Activated CD8-positive, alpha-beta memory T cell treated with anti-CD3 and anti-CD28 coated beads for 36 hours (primary cell): Measurements from ENCODE around the gene ZNF512B. TPM values are rescaled to one million over a fixed set of nuclear protein-coding genes. Genes with fewer than 3 reads are reported as not detected.
"Not testable (repeated sequence)": the region's sequence is repeated elsewhere in the genome, so short reads cannot be mapped to it uniquely, and the experiment has no call there.

Source experiments
- CTCF ChIA-PET: fragments of 350-600 bp; sonication (Branson Sonifier 250); formaldehyde crosslinking; loops from one replicate; lab custom pipeline; 2021; ENCODE audit warnings: antibody characterized with exemption; lab: Charles Lee
- POLR2A ChIA-PET: fragments of 350-600 bp; sonication (Branson Sonifier 250); formaldehyde crosslinking; loops from one replicate; lab custom pipeline; 2021; ENCODE audit warnings: antibody characterized with exemption; lab: Charles Lee
- total RNA-seq, 2 experiments: library from RNA; stranded (reverse); gene quantifications; one replicate each; pipeline ENCODE4 v1.2.3, GENCODE V29; 2021

The ZNF512B gene
- total RNA-seq, 2 experiments from 2014 or later = 11.3 to 12.1 TPM

DNA sequence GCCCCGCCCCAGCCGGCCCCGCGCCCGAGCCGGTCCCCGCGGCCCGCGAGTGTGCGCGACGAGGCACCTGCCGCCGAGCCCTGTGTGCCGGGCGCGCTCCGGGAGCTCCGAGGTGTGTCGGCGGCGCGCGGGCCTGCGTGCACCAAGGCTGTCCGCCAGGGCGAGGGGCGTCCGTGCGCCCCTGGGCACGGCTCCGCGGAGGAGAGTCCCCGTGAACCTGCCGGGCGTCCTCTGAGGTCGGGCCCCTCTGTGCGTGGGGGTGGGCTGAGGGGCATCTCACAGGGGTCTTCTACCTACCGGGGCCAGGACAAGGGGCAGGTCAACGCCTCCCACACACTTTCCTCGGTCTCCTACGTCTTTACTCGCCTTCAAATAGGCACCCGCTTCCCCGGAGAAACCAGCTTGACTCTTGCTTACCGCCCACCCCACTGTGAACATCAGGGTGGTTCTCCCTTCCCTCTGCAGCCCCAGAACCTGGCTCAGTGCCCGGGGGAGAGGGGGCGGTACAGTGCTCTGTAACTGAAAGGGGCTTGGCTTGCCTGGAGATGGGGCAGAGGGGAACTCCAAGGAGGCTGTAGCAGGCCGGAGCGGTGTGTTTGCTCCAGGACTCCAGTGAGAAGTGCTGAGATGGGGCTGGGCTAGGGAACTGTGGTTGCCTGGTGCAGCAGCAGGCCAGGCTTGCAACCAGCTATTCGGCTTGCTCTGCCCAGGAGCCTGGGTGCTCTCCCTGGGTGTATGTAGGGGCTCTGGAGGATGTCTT, 10.0 kb upstream of the ZNF512B start, which contains the start of gene SAMD10:
Gene SAMD10, minus strand, starts transcription at position 86 of the 760 bp plus-strand sequence. CDS start 175 bp downstream, outside the sequence.
- POLR2A ChIA-PET = interaction anchor here (0.6 to 2.0 kb wide), 6 partner anchors 22 to 459 kb away, joined by 3 to 13 read pairs (median 5); partner anchors contain the start of genes DNAJC5, LKAAEAR1 and PPDPF

DNA sequence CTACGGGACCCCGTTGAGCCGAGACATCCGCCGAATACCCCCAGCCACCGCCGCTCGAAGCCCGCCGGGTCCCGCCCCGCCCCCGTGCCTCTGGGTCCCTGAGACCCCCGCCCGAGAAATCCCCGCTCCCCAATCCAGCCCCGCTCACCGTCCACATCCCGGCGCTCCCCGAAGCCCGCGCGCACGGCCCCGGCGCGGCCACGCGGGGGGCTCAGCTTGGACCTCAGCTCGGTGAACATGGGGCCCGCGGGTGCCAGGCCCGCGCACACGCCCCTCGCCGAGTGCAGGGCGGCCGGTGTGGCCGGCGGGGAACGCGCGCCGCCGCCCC, 9.5 kb upstream of the ZNF512B start:
- ChIA-PET POLR2A (interaction anchor here (2.0 kb wide), 1 partner anchor 60 kb away, joined by 13 read pairs; no protein-coding TSS in a partner anchor), CTCF (interaction anchor here (1.1 to 4.5 kb wide), 6 partner anchors 11 to 115 kb away, joined by 3 to 41 read pairs (median 4); partner anchors contain the start of genes C20orf204 and TPD52L2)

More for the DNA sequence above, 10.0 kb upstream of the ZNF512B start, which contains the start of gene SAMD10:
- CTCF ChIA-PET = interaction anchor here (0.6 to 4.5 kb wide), 17 partner anchors 12 to 451 kb away, joined by 3 to 41 read pairs (median 4); partner anchors contain the start of genes ARFRP1, C20orf204, LIME1 and RGS19

DNA sequence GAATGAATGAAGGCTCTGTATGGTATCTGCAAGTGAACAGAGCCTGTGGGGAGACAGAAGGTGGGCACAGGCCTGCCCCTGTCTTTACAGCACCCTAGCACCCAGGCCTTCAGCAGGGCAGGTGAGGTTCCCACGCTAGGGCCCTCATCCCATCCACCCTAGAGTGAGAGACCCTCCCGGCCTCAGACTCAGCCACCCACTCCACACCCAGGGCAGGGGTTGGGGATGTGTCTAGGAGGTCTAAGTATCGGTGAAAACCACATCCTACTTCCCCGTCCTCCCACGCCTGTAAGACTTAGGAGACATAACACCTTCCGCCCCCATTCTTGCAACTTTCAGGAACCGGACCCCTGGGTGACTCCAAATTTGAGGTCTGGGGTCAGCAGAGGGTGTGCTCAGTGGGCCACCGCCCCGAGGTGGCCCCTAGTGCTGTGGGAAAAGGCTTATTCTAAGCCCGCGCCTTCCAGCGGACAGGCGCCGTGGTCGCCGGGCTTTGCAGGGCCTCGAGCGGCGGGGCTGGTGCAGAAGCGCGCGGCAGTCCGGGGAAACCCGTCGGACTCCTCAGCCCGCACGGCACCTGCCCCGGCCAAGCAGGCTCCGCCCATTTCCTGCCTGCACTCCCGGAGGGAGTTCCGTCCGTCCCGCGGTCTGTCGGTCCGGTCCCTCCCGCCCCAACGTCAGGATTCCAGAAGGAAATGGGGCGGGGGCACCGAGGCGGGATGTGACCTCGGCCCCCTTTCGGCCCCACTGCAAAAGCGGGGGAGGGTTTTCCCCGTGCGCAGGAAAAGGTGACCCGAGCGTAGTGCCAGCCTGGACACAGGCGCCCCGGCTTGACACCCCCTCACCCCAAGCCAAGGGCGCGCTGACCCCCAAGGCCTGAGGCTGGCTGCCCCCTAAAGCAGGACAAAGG, 8.8 kb upstream of the ZNF512B start:
- CTCF ChIA-PET = interaction anchor here (0.5 to 4.5 kb wide), 7 partner anchors 13 to 193 kb away, joined by 3 to 41 read pairs (median 3); no protein-coding TSS in a partner anchor
- POLR2A ChIA-PET = interaction anchor here (0.5 to 1.0 kb wide), 2 partner anchors 21 to 112 kb away, joined by 3 to 10 read pairs; no protein-coding TSS in a partner anchor

DNA sequence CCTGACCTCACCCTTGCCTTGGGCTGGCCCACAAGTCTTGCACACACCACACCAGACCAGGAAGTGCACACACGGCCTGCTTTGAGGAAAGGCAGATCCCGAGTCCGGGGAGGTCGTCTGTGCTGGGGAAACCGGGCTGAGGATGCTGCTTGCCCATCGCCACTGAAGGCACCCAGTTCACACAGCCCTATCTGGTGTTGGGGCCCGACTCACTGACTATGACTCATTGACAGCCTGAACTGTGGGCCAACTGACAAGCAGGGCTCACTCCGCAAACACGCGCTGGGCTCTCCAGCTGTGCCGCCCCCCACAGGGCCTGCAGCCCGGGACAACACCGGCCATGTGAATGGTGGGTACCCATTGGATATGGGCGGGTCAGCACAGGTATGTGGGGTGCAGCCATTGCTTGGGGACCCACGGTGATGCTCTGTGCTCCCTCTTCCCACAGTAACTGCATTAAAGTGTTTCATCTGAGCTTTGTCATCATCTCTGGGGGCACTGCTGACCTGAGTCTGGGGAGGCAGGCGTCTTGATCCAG, 8.1 kb upstream of the ZNF512B start:
- ChIA-PET CTCF (interaction anchor here (0.5 to 1.9 kb wide), 7 partner anchors 19 to 240 kb away, joined by 3 to 16 read pairs (median 3); no protein-coding TSS in a partner anchor), POLR2A (interaction anchor here (0.5 to 1.0 kb wide), 2 partner anchors 20 to 111 kb away, joined by 3 to 10 read pairs; no protein-coding TSS in a partner anchor)

DNA sequence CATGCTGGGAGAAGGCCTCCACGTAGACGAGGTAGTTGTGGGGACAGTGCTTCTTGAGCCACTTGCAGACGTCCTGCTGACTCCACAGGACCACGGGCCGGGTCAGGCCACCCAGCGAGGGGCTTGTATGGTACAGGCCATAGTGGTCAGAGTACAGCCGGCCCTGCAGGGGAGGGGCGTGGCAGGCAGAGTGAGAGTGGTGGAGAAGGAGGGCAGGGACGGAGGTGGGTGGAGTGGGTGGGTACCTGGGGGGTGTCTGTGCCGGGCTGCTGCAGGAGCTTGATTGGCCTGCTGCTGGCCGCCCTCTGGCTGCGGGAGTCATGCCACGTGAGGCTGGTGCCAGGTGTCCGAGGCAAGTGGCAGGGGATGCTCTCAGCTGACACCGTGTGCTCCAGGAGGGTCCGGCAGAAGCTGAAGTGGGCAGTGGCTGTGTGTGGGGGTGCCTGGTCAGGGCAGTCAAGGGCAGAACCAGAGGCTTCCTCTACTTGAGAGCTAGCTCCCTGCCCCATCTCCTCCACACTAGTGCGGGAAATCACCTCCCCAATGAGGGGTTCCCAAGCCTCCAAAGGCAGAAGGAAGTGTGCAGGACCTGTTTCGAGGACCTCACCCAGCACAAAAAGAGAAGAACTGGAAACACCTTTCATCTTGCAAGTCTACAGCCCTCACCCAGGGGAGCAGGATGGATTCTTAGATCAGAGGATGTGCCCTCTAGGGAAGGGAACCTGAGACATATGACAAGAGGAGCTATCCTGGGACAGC, 7.4 kb upstream of the ZNF512B start:
- POLR2A ChIA-PET = interaction anchor here (1.0 kb wide), 1 partner anchor 20 kb away, joined by 3 read pairs; no protein-coding TSS in a partner anchor

DNA sequence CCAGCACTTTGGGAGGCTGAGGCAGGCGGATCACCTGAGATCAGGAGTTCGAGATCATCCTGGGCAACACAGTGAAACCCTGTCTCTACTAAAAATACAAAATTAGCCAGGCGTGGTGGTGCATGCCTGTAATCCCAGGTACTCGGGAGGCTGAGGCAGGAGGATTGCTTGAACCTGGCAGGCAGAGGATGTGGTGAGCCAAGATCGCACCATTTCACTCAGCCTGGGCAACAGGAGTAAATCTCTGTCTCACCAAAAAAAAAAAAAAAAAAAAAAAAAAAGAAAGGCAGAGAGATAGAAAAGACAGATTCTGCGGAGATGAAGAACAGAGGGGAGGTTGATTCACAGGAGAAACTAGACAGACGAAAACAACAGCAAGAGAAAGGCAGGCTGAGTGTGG, 6.8 kb upstream of the ZNF512B start:
- CTCF ChIA-PET = interaction anchor here (0.5 to 1.9 kb wide), 3 partner anchors 62 to 93 kb away, joined by 3 to 16 read pairs (median 4); no protein-coding TSS in a partner anchor
- POLR2A ChIA-PET = not testable (repeated sequence)

More for the DNA sequence above, 7.4 kb upstream of the ZNF512B start:
- CTCF ChIA-PET = interaction anchor here (0.5 to 1.9 kb wide), 6 partner anchors 61 to 239 kb away, joined by 3 to 16 read pairs (median 3); no protein-coding TSS in a partner anchor

DNA sequence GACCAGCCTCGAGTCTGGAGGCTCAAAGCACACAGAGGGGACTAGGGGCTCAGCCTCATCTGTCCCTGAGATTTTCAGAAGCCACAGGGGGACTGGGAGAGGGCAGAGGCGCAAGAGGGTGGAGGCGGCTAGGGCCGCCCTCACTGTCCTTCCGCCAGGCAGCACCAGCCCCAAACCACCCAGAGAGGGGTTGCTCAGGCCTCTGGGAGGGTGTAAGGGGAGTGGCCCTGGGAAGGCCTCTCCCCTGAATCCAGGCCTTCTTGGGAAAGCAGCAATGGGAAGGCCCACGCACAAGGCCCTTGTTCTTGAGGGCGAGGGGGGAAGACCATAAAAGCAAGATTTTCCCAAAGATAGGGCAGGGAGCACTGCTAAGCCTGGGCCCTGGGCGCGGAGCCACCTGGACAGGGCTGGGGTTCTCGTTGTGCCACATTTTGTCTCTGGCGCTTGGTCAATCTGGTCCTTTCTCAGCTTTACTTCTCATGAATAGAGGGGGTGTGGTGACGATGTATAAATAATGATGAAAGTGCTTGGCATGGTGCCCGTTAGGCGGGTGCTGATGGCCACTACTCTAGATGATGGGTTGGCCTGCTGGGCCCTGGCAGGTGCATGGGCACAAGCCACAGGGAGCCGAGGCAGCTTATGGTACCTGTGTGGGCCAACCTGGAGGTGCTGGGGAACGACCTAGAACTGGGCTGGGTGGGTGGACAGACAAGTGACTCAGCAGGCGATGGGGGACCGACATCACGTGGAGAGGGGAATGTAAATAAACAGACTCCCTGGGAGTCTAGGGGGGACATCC, 4.9 kb upstream of the ZNF512B start:
- ChIA-PET CTCF (interaction anchor here (0.6 to 1.8 kb wide), 19 partner anchors 7 to 437 kb away, joined by 3 to 10 read pairs (median 4); partner anchors contain the start of genes PTK6, TPD52L2 and UCKL1), POLR2A (no interaction called here)

DNA sequence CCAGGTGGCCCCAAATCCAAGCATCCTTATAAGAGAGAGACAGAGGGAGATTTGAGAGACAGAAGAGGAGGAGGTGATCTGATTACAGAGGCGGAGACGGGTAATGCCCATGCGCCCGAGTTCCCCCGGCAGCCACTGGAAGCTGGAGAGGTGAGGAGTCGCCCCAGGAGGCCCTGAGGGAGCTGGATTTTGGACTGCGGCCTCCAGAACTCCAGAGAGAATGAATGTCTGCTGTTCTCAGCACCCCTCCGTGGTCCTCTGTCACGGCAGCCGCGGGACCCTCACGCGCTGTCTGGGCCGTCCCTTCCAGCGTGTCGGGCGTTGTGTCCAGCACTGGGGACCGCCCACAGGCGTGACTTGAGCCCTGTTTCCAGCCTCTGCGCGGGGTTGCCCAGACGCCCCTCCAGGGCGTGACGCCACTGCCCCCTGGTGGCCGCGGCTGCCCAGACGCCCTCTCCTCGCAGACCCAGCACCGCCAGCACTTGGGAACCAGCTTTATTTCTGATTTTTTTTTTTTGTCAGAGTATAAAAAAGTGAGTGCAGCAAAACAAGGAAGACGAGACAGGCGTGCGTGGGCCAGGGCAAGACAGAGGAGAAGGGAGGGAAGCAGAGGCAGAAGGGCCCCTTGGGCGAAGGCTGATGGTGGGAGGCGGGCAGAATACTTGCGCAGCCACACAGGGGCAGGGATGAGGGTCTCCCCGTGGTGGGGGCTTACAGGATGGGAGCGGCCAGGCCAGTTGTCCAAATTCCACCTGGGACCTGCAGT, 4.1 kb upstream of the ZNF512B start:
- ChIA-PET CTCF (interaction anchor here (0.6 to 1.8 kb wide), 24 partner anchors 8 to 436 kb away, joined by 3 to 10 read pairs (median 4); partner anchors contain the start of genes PTK6, STMN3, TPD52L2 and UCKL1), POLR2A (no interaction called here)

DNA sequence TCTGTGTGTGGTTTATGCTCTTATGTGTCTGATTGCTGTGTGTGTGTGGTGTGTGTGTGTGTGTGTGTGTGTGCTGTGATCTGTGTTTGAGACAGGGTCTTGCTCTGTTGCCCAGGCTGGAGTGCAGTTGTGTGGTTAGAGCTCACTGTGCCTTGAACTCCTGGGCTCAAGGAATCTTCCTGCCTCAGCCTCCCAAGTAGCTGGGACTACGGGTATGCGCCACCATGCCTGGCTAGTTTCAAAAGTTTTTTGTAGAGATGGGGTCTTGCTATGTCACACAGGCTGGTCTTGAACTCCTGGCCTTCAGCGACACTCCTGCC, 3.4 kb upstream of the ZNF512B start:
- ChIA-PET CTCF (interaction anchor here (0.8 to 1.8 kb wide), 13 partner anchors 9 to 436 kb away, joined by 3 to 10 read pairs (median 4); partner anchors contain the start of genes PTK6, STMN3 and UCKL1), POLR2A (no interaction called here)

DNA sequence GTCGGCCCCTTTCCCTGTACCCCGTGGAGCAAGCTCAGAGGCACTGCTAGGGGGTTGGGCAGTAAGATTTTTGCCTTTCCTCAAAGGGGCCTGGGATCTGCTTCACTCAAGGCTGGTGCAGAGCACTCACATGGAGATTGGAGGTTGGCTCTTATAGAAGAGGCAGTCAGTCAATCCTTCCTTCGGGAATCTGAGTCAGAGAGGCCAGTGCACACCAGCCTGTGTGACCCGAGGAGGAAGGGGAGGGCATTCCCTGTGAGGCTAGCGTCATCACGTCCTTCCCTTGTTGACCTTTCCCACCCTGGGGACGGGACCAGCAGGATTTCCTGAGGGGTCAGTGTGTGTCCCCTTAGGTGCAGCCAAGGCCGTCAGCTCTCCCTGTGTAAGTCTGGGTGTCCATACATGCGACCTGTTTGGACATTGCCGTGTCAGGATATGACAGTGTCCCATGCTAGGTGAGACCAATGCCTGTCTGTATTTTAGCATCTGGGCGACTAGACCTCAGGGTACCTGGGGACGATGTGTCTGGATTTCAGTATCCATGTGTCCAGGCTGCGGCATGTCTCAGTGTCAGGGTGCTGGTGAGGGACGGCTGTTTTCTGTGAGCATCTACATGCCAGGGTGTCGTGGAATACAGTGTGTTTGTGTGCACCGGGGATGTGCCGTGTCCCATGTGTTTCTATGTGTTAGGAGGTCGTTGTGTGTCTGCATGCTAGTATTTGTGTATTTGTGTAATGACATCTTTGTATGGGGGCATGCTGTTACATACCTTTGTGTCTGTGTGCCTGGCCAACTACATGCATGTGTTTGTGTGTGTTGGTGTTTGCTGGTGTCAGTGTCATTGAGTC, 2.8 kb upstream of the ZNF512B start:
- CTCF ChIA-PET = interaction anchor here (0.8 to 1.8 kb wide), 6 partner anchors 8 to 435 kb away, joined by 3 to 10 read pairs (median 4); partner anchors contain the start of genes PTK6 and STMN3
- POLR2A ChIA-PET = no interaction called here

DNA sequence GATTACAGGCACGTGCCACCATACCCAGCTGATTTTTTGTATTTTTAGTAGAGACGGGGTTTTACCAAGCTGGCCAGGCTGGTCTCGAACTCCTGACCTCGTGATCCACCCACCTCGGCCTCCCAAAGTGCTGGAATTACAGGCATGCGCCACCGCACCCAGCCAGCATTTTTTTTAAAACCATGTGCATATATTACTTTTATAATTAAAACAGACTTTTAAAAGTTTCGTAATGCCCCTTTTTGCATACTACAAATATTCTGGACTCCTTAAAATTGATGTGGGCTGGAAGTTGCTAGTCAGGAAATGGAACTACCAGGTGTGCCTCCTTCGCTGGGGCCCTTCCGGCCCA, 2.2 kb upstream of the ZNF512B start:
- CTCF ChIA-PET = interaction anchor here (0.6 to 1.3 kb wide), 2 partner anchors 423 to 434 kb away, joined by 3 to 4 read pairs; partner anchors contain the start of gene PTK6
- POLR2A ChIA-PET = interaction anchor here (0.6 to 0.7 kb wide), 2 partner anchors 29 to 107 kb away, joined by 5 read pairs; partner anchors contain the start of gene TPD52L2

DNA sequence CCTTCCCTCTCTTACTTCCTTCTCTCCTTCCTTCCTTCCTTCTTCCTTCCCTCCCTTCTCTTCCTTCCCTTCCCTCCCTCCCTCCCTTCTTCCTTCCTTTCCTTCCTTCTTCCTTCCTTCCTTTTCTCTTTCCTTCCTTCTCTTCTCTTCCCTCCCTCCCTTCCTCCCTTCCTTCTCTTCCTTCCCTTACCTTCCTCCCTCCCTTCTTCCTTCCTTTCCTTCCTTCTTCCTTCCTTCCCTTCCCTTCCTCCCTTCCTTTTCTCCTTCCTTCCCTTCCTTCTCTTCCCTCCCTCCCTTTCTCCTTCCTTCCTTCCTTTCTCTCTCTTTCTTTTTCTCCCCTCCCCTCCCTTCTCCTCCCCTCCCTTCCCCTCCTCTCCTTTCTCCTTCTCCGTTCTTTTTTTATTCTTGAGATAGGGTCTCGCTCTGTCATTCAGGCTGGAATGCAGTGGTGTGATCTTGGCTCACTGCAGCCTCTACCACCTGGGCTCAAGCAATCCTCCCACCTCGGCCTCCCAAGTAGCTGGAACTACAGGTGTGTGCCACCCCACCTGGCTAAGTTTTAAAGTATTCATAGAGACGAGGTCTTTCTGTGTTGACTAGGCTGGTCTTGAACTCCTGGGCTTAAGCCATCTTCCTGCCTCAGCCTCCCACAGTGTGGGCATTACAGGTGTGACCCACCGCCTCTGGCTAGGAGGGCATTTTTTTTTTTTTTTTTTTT, 1.1 kb upstream of the ZNF512B start:
- ChIA-PET CTCF (interaction anchor here (0.6 to 1.3 kb wide), 2 partner anchors 421 to 433 kb away, joined by 3 to 4 read pairs; partner anchors contain the start of gene PTK6), POLR2A (interaction anchor here (0.6 to 0.7 kb wide), 2 partner anchors 28 to 106 kb away, joined by 5 read pairs; partner anchors contain the start of gene TPD52L2)

DNA sequence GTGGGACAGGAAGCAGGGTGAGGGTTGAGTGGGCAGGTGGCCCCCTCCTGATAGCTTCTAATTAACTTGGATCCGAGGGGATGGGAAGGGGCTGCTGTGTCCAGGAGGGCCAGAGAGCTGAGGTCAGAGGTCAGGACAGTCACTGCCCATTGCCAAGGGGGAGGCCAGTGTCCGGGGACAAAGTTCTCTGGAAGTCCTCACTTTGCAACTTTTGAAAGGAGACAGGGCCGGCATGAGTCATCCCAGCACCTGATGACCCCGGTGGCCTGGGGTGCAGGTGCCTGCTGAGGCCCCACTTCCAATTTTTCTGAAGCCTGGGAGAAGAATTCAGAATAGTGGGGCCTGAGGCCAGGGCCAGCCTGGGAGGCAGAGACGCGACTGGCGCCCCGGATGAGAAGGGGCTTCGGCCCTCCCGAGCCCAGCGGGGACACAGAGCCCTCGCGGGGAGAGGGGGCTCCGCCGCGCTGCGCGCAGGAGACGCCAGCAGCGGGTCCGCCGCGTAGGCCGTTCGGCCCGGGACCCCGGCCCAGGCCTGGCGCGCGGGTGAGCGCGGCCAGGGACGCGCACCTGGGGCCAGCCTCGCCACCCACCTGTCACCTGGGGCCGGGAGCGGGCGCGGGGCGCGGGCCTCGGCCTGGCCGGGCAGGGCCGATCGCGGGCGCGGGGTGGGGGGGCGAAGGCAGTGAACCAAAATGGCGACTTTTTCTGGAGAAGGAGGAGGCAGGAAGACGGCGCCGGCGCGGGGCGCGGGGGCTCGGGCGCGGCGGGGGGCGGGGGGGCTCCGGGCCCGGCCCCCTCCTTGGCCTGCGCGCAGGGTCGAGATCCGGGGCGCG, 586 bp downstream of the ZNF512B start:
- POLR2A ChIA-PET = interaction anchor here (1.1 to 2.1 kb wide), 2 partner anchors 12 to 69 kb away, joined by 3 to 5 read pairs; partner anchors contain the start of gene UCKL1
- CTCF ChIA-PET = interaction anchor here (0.6 to 2.2 kb wide), 3 partner anchors 11 to 69 kb away, joined by 3 to 5 read pairs (median 3); partner anchors contain the start of gene SAMD10
